HepG2 (cell line): Measurements from ENCODE around the gene PHC1. TPM values are rescaled to one million over a fixed set of nuclear protein-coding genes. Genes with fewer than 3 reads are reported as not detected.
A peak's percentile ranks its signal among the peaks of the same experiment; 100 is the strongest.

Experiments used
- DNMT3B ChIP-seq: conservative IDR thresholded peaks from 2 replicates; pipeline ENCODE4 v1.6.1; 2016; ENCODE audit warnings: missing biosample characterization, control low read depth
- FLYWCH1 ChIP-seq: sonication (generic); formaldehyde crosslinking; IDR thresholded peaks from 2 replicates; pipeline ENCODE4 v1.8.1; 2023; ENCODE audit warnings: mild to moderate bottlenecking, missing genetic modification reagents
- HOXD1 ChIP-seq: sonication (generic); formaldehyde crosslinking; IDR thresholded peaks from 2 replicates; pipeline ENCODE4 v1.5.0; 2020; ENCODE audit warnings: missing genetic modification reagents
- NFAT5 ChIP-seq: sonication (generic); formaldehyde crosslinking; IDR thresholded peaks from 2 replicates; pipeline ENCODE4 v1.4.0; 2020; ENCODE audit warnings: missing genetic modification reagents
- ONECUT2 ChIP-seq: sonication (generic); formaldehyde crosslinking; IDR thresholded peaks from 2 replicates; pipeline ENCODE4 v1.4.0; 2020; ENCODE audit warnings: missing genetic modification reagents
- SOX6 ChIP-seq, 2 experiments: fragments of 450-650 bp in 1 of 2; sonication (generic) in 1 of 2; formaldehyde crosslinking in 1 of 2; IDR thresholded peaks; 2 replicates each; pipeline versions ENCODE4 v1.4.0 to v1.6.1; 2017 to 2020; ENCODE audit warnings: antibody characterized with exemption in 1 of 2, mild to moderate bottlenecking in 1 of 2, missing genetic modification reagents in 1 of 2
- TP53 ChIP-seq: sonication (generic); formaldehyde crosslinking; conservative IDR thresholded peaks from 2 replicates; pipeline ENCODE4 v1.4.0; 2020; ENCODE audit warnings: missing genetic modification reagents
- ZNF460 ChIP-seq: sonication (generic); formaldehyde crosslinking; IDR thresholded peaks from 2 replicates; pipeline ENCODE4 v1.5.1; 2020; ENCODE audit warnings: missing genetic modification reagents, mild to moderate bottlenecking, borderline replicate concordance
- ZNF816 ChIP-seq: sonication (generic); formaldehyde crosslinking; IDR thresholded peaks from 2 replicates; pipeline ENCODE4 v1.8.0; 2022; ENCODE audit warnings: missing genetic modification reagents, mild to moderate bottlenecking, borderline replicate concordance
- ZXDC ChIP-seq: sonication (generic); formaldehyde crosslinking; IDR thresholded peaks from 2 replicates; pipeline ENCODE4 v1.5.0; 2020; ENCODE audit warnings: mild to moderate bottlenecking, missing genetic modification reagents
- polyA plus RNA-seq, 8 experiments: library from polyadenylated mRNA; depleted of rRNA in 3 of 8; stranded (reverse) in 7 of 8; unstranded in 1 of 8; fragments of >200 nt; fragmentation: Illumina TruSeq in 4 of 8; extraction: Trizol in 4 of 8; gene quantifications; 2 replicates each; pipeline versions ENCODE4 v1.2.1 to v1.2.3, GENCODE V29; 2011 to 2016; ENCODE audit warnings: low read depth in 4 of 8, missing spikeins in 1 of 8, mixed read lengths in 1 of 8; ENCODE audit not compliant: insufficient read depth in 1 of 8
- total RNA-seq, 5 experiments: library from RNA; depleted of rRNA; stranded (reverse); fragments of >200 nt; fragmentation: Illumina TruSeq; extraction: Trizol; gene quantifications; 2 replicates each; pipeline ENCODE4 v1.2.3, GENCODE V29; 2016; ENCODE audit warnings: low read depth in 1 of 5
- TF ChIP-seq, protein P1 (sequence below): sonication (generic); formaldehyde crosslinking; IDR thresholded peaks from 2 replicates; pipeline ENCODE4 v1.4.0; 2020; ENCODE audit warnings: missing genetic modification reagents, borderline replicate concordance
- TF ChIP-seq, protein P2 (sequence below): sonication (generic); formaldehyde crosslinking; IDR thresholded peaks from 2 replicates; pipeline ENCODE4 v1.4.0; 2020; ENCODE audit warnings: missing genetic modification reagents, borderline replicate concordance

PHC1 gene
- total and polyA plus RNA-seq, 2 of the 13 experiments (the other 11 are each of a cell fraction or from before 2014, with no cell fraction given): 9.4 to 35.0 TPM

- TF ChIP-seq, protein P1, sequence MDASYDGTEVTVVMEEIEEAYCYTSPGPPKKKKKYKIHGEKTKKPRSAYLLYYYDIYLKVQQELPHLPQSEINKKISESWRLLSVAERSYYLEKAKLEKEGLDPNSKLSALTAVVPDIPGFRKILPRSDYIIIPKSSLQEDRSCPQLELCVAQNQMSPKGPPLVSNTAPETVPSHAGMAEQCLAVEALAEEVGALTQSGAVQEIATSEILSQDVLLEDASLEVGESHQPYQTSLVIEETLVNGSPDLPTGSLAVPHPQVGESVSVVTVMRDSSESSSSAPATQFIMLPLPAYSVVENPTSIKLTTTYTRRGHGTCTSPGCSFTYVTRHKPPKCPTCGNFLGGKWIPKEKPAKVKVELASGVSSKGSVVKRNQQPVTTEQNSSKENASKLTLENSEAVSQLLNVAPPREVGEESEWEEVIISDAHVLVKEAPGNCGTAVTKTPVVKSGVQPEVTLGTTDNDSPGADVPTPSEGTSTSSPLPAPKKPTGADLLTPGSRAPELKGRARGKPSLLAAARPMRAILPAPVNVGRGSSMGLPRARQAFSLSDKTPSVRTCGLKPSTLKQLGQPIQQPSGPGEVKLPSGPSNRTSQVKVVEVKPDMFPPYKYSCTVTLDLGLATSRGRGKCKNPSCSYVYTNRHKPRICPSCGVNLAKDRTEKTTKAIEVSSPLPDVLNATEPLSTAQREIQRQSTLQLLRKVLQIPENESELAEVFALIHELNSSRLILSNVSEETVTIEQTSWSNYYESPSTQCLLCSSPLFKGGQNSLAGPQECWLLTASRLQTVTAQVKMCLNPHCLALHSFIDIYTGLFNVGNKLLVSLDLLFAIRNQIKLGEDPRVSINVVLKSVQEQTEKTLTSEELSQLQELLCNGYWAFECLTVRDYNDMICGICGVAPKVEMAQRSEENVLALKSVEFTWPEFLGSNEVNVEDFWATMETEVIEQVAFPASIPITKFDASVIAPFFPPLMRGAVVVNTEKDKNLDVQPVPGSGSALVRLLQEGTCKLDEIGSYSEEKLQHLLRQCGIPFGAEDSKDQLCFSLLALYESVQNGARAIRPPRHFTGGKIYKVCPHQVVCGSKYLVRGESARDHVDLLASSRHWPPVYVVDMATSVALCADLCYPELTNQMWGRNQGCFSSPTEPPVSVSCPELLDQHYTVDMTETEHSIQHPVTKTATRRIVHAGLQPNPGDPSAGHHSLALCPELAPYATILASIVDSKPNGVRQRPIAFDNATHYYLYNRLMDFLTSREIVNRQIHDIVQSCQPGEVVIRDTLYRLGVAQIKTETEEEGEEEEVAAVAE: peak; percentile 95; the same call in 1 of the 2 replicates
- TF ChIP-seq NFAT5 (CRISPR knock-in tag): peak; percentile 92; the same call in 1 of the 2 replicates
- TF ChIP-seq ZNF460 (CRISPR knock-in tag): no peak
- TF ChIP-seq SOX6 (IDR thresholded peaks at IDR 0.05): no peak
- peak; percentile 71; the same call in 1 of the 2 replicates for TF ChIP-seq SOX6 (CRISPR knock-in tag; IDR thresholded peaks at IDR 0.05)
- no peak for TF ChIP-seq TP53 (CRISPR knock-in tag)
- TF ChIP-seq ZXDC: peak; percentile 98
- no peak for TF ChIP-seq FLYWCH1 (CRISPR knock-in tag)
- peak; percentile 12; the same call in 1 of the 2 replicates for TF ChIP-seq ZNF816
- TF ChIP-seq, protein P2, sequence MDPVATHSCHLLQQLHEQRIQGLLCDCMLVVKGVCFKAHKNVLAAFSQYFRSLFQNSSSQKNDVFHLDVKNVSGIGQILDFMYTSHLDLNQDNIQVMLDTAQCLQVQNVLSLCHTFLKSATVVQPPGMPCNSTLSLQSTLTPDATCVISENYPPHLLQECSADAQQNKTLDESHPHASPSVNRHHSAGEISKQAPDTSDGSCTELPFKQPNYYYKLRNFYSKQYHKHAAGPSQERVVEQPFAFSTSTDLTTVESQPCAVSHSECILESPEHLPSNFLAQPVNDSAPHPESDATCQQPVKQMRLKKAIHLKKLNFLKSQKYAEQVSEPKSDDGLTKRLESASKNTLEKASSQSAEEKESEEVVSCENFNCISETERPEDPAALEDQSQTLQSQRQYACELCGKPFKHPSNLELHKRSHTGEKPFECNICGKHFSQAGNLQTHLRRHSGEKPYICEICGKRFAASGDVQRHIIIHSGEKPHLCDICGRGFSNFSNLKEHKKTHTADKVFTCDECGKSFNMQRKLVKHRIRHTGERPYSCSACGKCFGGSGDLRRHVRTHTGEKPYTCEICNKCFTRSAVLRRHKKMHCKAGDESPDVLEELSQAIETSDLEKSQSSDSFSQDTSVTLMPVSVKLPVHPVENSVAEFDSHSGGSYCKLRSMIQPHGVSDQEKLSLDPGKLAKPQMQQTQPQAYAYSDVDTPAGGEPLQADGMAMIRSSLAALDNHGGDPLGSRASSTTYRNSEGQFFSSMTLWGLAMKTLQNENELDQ (CRISPR knock-in tag): no peak
- TF ChIP-seq ONECUT2: no peak
- 0 out of 2 replicates have a peak, but pooled peaks have one; percentile 64 for TF ChIP-seq DNMT3B (CRISPR knock-in tag)
- TF ChIP-seq HOXD1 (CRISPR knock-in tag): peak; percentile 75; the same call in 1 of the 2 replicates
These were observed 35.3 kb downstream of the PHC1 start, which contains the start of gene M6PR (continued) for GRCh38 chr12:8949342-8950220.
